Upper lobe of right lung (tissue), 1 donor: ENCODE measurements around the gene HES4. TPM values are rescaled to one million over a fixed set of nuclear protein-coding genes. Genes with fewer than 3 reads are reported as not detected.

Source experiments
- ATAC-seq: fragments of 200-7000 bp; cut with Tn5 transposase; one replicate; pipeline ENCODE4 v1.9.1; 2020; ENCODE audit warnings: mild to moderate bottlenecking, moderate library complexity
- DNase-seq: peaks from one replicate; pipeline ENCODE4 v3.0.0-alpha.2; 2020
- H3K27ac ChIP-seq: fragments of 200-600 bp; one replicate; pipeline ENCODE4 v1.8.0; 2022
- H3K27me3 ChIP-seq: fragments of 200-600 bp; one replicate; pipeline ENCODE4 v1.8.0; 2022; ENCODE audit warnings: mild to moderate bottlenecking
- H3K36me3 ChIP-seq: fragments of 200-600 bp; one replicate; pipeline ENCODE4 v1.8.0; 2022
- H3K4me1 ChIP-seq: fragments of 200-600 bp; one replicate; pipeline ENCODE4 v1.8.0; 2022
- H3K4me3 ChIP-seq: fragments of 200-600 bp; one replicate; pipeline ENCODE4 v1.8.0; 2022; ENCODE audit warnings: mild to moderate bottlenecking
- H3K9me3 ChIP-seq: fragments of 200-600 bp; one replicate; pipeline ENCODE4 v1.8.0; 2022
- intact Hi-C: fragments of 100-400 bp; cut with DNase I; formaldehyde crosslinking; loops from one replicate; pipeline ENCODE4 v1.11.0; 2022
- total RNA-seq: library from RNA; stranded (reverse); fragmentation: NEBNext Ultra II Directional; extraction: Animal tissue kit (Norgen Biotek cat#: 25700); gene quantifications from one replicate; pipeline ENCODE4 v1.2.1, GENCODE V29; 2021
- TF ChIP-seq, protein P1 (sequence below): fragments of 200-600 bp; IDR thresholded peaks from one replicate; pipeline ENCODE4 v1.8.0; 2022; ENCODE audit warnings: antibody characterized with exemption
- donor health status: DM: no; HTN: yes; CAD: no; lungs with severe emphysema.

The HES4 gene
- total RNA-seq, 1 donor from 2014 or later: 26.8 TPM

DNA sequence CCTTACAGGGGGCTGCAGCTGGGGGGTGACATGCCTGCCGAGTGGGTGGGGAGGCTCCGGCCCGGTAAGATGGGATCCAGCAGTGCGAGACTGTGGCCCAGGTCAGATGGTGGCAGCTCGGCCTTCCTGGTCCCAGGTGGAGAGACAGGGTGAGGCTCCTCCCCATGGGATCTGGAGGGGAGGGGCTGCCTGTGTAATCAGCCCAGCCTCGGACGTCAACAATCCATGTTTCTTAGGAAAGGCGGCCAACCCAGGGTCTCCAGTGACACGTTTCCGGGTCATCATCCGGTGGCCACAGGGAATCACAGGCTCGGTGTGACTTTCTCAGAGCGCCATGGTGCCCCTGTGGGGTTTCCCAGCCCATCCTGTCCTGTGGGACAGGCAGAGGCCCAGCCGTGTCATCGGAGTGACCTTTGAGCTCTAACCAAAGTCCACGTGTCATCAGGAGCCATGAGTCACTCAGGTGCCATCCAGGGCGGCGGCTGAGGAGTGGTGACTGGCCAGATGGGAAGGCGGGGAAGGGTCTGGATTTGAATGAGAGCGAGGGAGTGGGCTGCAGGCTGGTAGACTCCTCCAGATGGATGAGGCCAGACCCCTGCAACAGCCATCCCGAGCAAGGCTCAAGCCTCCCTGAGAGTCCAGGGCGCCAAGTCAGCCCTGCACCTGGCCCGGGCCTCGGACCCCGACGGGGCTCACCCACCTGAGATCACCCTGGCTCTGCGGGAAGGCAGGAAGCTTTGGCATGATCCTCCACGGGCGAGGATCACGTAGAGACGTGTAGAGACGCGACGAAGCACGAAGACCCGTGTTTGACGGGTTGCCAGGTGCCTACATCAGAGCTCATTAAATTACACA lies 6.6 kb upstream of the HES4 start:
- peak; percentile 61 for DNase-seq
- no peaks in the 10 kb centered on the region for H3K36me3 ChIP-seq
- intact Hi-C loops: no loop called here
- peaks cover 14% of the 10 kb centered on the region for H3K4me1 ChIP-seq
- no peak for ATAC-seq
- H3K27me3 ChIP-seq: no peaks in the 10 kb centered on the region
- H3K27ac ChIP-seq: no peak overlapping the region
- H3K9me3 ChIP-seq: no peaks in the 10 kb centered on the region
- TF ChIP-seq, protein P1, sequence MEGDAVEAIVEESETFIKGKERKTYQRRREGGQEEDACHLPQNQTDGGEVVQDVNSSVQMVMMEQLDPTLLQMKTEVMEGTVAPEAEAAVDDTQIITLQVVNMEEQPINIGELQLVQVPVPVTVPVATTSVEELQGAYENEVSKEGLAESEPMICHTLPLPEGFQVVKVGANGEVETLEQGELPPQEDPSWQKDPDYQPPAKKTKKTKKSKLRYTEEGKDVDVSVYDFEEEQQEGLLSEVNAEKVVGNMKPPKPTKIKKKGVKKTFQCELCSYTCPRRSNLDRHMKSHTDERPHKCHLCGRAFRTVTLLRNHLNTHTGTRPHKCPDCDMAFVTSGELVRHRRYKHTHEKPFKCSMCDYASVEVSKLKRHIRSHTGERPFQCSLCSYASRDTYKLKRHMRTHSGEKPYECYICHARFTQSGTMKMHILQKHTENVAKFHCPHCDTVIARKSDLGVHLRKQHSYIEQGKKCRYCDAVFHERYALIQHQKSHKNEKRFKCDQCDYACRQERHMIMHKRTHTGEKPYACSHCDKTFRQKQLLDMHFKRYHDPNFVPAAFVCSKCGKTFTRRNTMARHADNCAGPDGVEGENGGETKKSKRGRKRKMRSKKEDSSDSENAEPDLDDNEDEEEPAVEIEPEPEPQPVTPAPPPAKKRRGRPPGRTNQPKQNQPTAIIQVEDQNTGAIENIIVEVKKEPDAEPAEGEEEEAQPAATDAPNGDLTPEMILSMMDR: no peak
- no peak overlapping the region for H3K4me3 ChIP-seq

DNA sequence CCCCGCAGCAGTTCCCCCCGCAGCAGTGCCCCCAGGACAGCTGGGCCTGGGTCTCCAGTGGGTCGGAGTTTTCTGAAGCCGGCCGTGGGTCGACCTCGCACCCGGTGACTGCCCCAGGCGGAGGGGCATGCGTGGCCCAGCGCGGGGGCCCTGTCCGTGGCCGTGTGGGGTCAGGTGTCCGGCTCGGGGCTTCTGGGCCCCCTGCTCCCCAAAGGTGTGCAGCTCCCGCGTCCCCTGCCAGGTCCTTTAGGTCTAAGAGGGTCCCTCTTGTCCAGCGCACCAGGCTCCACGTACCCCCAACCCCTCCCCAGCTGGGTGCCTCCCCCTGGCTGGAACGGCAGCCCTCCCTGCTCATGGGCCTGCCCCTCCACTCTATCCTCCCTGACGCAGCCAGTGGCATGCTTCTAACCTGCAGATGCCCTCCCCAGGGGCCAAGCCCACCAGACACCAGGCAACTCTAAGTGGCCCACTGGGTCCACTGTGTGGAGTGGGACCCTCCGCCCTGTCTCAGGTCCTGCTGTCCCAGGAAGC lies 5.9 kb upstream of the HES4 start:
- no peaks in the 10 kb centered on the region for H3K9me3 ChIP-seq
- no peak overlapping the region for H3K4me3 ChIP-seq
- DNase-seq (peak; percentile 57), ATAC-seq (no peak)
- H3K27me3 ChIP-seq: peaks cover 5% of the 10 kb centered on the region
- no peaks in the 10 kb centered on the region for H3K36me3 ChIP-seq
- TF ChIP-seq, protein P1: no peak
- intact Hi-C loops: no loop called here
- no peak overlapping the region for H3K27ac ChIP-seq
- H3K4me1 ChIP-seq: peaks cover 17% of the 10 kb centered on the region

DNA sequence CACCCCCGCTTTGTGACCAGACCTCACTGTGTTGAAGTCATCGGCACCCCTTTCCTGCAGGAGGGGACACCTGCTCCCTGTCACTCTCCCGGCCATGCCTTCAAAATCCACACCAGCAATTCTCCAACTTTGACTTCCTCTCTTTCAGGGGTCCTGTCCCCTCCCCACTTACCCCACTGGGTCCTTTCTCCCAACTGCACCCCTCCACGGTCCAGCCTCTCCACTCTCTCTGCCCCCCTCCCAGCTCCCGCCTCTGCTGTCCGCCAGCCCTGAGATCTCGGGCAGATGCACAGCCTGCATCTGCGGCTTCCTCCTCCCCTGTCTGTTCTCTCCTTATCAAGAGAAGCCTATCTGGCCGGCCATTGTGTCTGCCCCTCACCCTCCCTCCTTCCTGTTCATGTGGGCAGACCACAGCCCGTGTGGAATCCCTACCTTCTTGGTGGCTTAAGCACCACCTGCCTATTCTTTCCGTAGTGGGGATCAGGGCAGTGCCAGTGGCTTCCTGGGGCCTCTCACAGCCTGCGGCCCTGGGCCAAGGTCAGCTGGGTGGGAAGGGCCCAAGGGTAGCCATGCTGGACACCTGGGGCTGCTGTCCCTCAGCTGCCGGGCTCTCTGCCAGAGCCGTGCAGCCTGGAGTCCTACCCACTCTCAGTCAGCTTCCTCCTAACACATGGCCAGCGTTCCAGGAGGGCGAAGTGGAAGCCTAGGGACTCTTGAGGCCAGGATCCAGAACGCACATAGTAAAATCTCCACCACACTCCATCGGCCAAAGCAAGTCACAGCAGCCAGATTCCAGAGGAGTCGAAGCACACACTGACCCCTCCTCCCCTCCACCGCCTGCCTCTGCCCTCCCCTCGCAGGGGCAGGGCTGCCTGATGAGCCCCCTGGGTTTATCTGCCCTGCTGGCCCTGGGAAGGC lies 5.1 kb upstream of the HES4 start:
- ATAC-seq: peak; percentile 66
- intact Hi-C loops: no loop called here

DNA sequence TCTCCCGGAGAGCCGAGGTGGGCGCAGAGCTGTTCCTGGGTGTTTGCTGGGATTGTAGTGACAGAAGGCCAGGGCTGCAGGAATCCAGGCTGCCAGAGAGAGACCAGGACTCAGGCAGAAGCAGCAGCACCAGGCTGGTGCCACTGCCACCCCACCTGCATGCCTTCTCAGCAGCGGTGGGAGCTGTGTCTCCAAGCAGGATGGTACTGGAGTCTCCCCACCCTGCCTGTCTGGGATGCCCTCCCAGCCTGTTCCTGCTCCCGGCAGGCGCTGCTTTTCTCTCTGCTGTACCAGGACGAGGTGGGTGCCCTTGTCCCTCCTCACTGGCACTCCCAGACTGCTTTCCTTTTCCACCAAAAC lies 4.5 kb upstream of the HES4 start:
- no peaks in the 10 kb centered on the region for H3K9me3 ChIP-seq
- no peak overlapping the region for H3K4me3 ChIP-seq
- H3K27me3 ChIP-seq: peaks cover 10% of the 10 kb centered on the region
- DNase-seq: no peak
- intact Hi-C loops: no loop called here
- TF ChIP-seq, protein P1: no peak
- no peak for ATAC-seq
- H3K27ac ChIP-seq: no peak overlapping the region
- H3K4me1 ChIP-seq: peaks cover 19% of the 10 kb centered on the region
- H3K36me3 ChIP-seq: no peaks in the 10 kb centered on the region

More for the DNA sequence above, 5.1 kb upstream of the HES4 start:
- Histone ChIP-seq H3K9me3 (no peaks in the 10 kb centered on the region), H3K27ac (no peak overlapping the region), H3K27me3 (peaks cover 8% of the 10 kb centered on the region), H3K4me1 (peaks cover 17% of the 10 kb centered on the region), H3K36me3 (no peaks in the 10 kb centered on the region), H3K4me3 (no peak overlapping the region)
- peak; percentile 81 for DNase-seq
- TF ChIP-seq, protein P1: no peak

DNA sequence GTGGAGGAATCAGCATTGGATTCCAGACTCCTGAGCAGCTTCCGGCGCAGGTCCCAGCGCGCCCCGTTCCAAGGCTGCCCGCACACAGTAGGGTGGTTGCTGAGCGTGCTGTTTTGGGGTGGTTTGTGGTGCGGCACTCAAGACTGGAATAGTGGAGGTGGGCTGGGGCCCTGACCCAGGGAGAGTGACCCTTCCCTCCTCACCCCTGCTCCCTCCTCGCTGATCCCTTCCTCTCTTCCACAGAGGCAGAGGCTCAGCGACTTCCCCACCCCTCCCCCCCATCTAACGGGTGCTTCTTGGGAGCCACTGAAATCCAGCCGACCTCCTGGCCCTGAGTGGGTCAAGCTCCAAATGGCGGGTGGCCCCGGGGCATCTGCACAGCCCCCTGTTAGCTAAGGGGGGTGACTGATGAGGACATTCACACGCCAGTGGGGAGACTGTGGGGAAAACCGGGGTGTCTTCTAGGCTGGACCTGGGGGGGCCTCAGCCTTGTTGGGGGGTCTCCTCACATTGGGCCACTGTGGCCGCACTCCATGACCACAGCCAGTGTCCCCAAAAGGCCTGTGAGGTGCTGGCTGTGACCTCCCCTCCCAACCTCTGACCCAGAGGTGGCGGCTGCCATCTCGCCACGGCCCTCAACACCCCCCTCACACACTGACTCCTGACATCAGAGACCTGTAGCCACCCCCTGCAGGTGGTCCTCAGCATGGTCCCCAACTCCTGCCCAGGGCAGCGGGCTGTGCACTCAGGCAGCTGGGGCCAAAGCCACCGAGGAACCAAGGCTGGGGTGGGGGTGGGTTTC lies 3.9 kb upstream of the HES4 start:
- Histone ChIP-seq H3K9me3 (no peaks in the 10 kb centered on the region), H3K4me3 (no peak overlapping the region), H3K4me1 (peaks cover 21% of the 10 kb centered on the region), H3K27me3 (peaks cover 13% of the 10 kb centered on the region), H3K36me3 (no peaks in the 10 kb centered on the region), H3K27ac (no peak overlapping the region)
- intact Hi-C loops: no loop called here
- TF ChIP-seq, protein P1: no peak
- peak; percentile 62 for DNase-seq
- no peak for ATAC-seq
